Karpas-422 (cell line): Measurements from ENCODE around the gene TTYH3. TPM values are rescaled to one million over a fixed set of nuclear protein-coding genes. Genes with fewer than 3 reads are reported as not detected.

ENCODE experiments used
- DNase-seq: peaks from one replicate; pipeline ENCODE4 v3.0.0-alpha.2; 2015
- H2AFZ ChIP-seq: fragments of 200-600 bp; sonication (generic); 2 replicates; pipeline ENCODE4 v1.6.1; 2014; ENCODE audit warnings: antibody characterized with exemption, low read length, mixed read lengths
- H3K27ac ChIP-seq: fragments of 200-600 bp; sonication (generic); 2 replicates; pipeline ENCODE4 v1.5.1; 2014; ENCODE audit warnings: mild to moderate bottlenecking, low read length, moderate library complexity
- H3K27me3 ChIP-seq: fragments of 200-600 bp; sonication (generic); 2 replicates; pipeline ENCODE4 v1.6.1; 2014; ENCODE audit warnings: low read length, mixed read lengths
- H3K36me3 ChIP-seq: fragments of 200-600 bp; sonication (generic); 2 replicates; pipeline ENCODE4 v1.6.1; 2014; ENCODE audit warnings: low read length, mixed read lengths; ENCODE audit not compliant: insufficient read depth
- H3K4me1 ChIP-seq: fragments of 200-600 bp; sonication (generic); 2 replicates; pipeline ENCODE4 v1.6.1; 2014; ENCODE audit warnings: mild to moderate bottlenecking, low read length, mixed read lengths
- H3K4me2 ChIP-seq: fragments of 200-600 bp; sonication (generic); 2 replicates; pipeline ENCODE4 v1.6.1; 2014; ENCODE audit warnings: low read length, low read depth, mild to moderate bottlenecking; ENCODE audit not compliant: poor library complexity, severe bottlenecking
- H3K4me3 ChIP-seq: fragments of 200-600 bp; sonication (generic); 2 replicates; pipeline ENCODE4 v1.5.1; 2014; ENCODE audit warnings: mild to moderate bottlenecking, antibody characterized with exemption, low read length, mixed read lengths
- H3K79me2 ChIP-seq: fragments of 200-600 bp; sonication (generic); 2 replicates; pipeline ENCODE4 v1.6.1; 2014; ENCODE audit warnings: mild to moderate bottlenecking, low read length, mixed read lengths
- H3K9ac ChIP-seq: fragments of 200-600 bp; sonication (generic); 2 replicates; pipeline ENCODE4 v1.6.0; 2014; ENCODE audit warnings: low read length
- H3K9me2 ChIP-seq: fragments of 200-600 bp; sonication (generic), shearing (Covaris generic); replicated peaks from 2 replicates; pipeline ENCODE4 v1.6.0; 2014; ENCODE audit warnings: mild to moderate bottlenecking, low read length, moderate library complexity; ENCODE audit not compliant: insufficient read depth
- H3K9me3 ChIP-seq: fragments of 300-700, 200-600 bp; sonication (generic); 2 replicates; pipeline ENCODE4 v1.6.1; 2014; ENCODE audit warnings: low read length, mixed read lengths
- H4K20me1 ChIP-seq: fragments of 200-600 bp; sonication (generic); 2 replicates; pipeline ENCODE4 v1.6.1; 2014; ENCODE audit warnings: mild to moderate bottlenecking, antibody characterized with exemption, low read length, low read depth; ENCODE audit not compliant: insufficient read depth
- total RNA-seq: library from RNA; depleted of rRNA; stranded (reverse); fragments of >200 nt; shearing (Covaris generic); gene quantifications from 2 replicates; pipeline ENCODE4 v1.2.3, GENCODE V29; 2014; ENCODE audit warnings: low replicate concordance

Gene TTYH3
- total RNA-seq, 1 experiment from 2014 or later, result 0.37 TPM

DNA sequence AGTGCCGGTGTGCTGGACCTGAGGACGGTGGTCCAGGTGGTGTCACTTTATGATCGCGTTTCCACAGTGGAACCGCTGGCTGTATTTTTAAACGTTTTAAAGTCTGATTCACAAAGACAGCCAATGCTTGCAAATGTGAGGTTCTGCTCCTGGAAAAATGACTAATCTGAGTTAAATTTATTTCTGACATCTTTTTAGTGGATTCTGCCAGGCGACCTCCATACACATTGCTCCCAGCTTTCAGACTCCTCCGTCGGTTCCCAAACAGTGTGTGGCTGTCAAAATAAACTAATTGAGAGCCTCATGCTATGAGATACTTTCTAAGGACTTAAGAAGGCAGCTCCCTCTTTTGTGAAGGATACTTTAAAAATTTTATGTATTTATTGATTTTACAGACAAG lies 12.7 kb upstream of the TTYH3 start:
- Histone ChIP-seq H3K4me2 (no peak overlapping the region), H3K27ac (no peak overlapping the region), H3K36me3 (no peaks in the 10 kb centered on the region), H3K9me3 (no peaks in the 10 kb centered on the region), H3K4me1 (no peaks in the 10 kb centered on the region), H3K4me3 (no peak overlapping the region), H3K9ac (no peak overlapping the region), H2AFZ (no peak overlapping the region), H3K27me3 (no peaks in the 10 kb centered on the region), H4K20me1 (no peaks in the 10 kb centered on the region), H3K9me2 (no peaks in the 10 kb centered on the region), H3K79me2 (no peaks in the 10 kb centered on the region)
- no peak for DNase-seq

DNA sequence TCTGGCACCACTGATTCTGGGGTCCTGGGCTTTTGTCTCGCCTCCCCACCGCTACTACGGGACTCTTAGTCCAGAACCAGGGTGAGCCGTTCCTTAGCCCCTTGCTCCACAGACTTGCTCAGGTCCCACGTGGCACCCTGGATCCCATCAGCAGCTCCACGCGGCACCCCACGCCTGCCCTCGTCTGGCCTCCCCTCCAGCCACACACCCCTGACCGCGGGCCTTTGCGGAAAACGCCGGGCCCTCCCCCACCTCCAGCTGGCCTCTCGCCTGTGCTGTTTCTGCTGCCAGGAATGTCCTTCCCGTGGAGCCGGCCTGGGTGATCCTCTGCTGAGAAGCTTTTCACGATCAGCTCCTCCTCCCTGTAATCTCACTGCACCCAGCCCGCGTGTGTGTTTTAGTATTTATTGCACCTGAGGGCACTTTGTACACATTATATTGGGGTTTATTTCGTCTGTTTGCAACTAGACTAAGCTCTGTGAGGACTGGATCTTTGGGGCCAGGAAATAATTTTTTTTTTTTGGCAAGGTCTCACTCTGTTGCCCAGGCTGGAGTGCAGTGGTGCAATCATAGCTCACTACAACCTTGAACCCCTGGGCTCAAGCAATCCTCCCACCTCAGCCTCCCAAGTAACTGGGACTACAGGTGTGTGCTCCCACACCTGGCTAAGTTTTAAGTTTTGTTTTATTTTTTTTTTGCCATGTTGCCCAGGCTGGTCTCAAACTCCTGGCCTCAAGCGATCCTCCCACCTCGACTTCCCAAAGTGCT lies 10.5 kb upstream of the TTYH3 start:
- Histone ChIP-seq H3K4me2 (no peak overlapping the region), H2AFZ (no peak overlapping the region), H3K36me3 (no peaks in the 10 kb centered on the region), H3K4me3 (no peak overlapping the region), H3K9me2 (no peaks in the 10 kb centered on the region), H3K4me1 (no peaks in the 10 kb centered on the region), H3K27me3 (no peaks in the 10 kb centered on the region), H3K27ac (no peak overlapping the region), H4K20me1 (no peaks in the 10 kb centered on the region), H3K9me3 (no peaks in the 10 kb centered on the region), H3K9ac (no peak overlapping the region), H3K79me2 (no peaks in the 10 kb centered on the region)
- DNase-seq, result no peak

DNA sequence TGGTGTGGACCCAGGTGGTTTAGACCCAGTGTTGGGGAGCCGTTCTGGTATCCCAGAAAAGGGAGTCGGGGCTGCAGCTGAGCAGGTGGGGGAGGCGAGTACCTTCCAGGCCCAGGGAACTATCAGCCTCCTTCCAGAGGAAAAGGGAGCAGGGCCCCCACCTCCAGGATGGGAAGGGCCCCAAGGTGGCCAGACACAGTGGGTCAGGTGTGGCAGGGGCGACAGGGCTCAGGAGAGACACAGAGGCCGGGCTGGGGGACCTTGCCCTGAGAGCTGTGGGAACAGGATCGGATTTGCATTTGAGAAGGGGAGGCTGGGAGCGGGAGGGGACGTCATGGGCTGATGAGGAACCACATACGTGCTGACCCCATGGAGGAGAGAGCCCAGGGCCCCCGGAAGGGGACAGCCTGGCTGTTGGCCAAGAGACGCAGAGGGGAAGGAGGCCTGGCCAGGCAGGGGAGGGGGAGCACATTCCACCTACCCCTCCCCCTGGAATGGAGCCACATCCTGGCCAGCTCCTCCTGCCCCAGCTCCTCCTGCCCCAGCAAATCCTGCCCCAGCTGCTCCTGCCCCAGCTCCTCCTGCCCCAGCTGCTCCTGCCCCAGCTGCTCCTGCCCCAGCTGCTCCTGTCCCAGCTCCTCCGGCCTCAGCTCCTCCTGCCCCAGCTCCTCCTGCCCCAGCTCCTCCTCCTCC lies 9.7 kb upstream of the TTYH3 start:
- Histone ChIP-seq H3K9me2 (no peaks in the 10 kb centered on the region), H4K20me1 (no peaks in the 10 kb centered on the region), H3K27ac (no peak overlapping the region), H3K36me3 (no peaks in the 10 kb centered on the region), H3K9ac (no peak overlapping the region), H3K27me3 (no peaks in the 10 kb centered on the region), H3K4me3 (no peak overlapping the region), H2AFZ (no peak overlapping the region), H3K4me2 (no peak overlapping the region), H3K79me2 (no peaks in the 10 kb centered on the region), H3K9me3 (no peaks in the 10 kb centered on the region), H3K4me1 (no peaks in the 10 kb centered on the region)
- DNase-seq, result no peak

DNA sequence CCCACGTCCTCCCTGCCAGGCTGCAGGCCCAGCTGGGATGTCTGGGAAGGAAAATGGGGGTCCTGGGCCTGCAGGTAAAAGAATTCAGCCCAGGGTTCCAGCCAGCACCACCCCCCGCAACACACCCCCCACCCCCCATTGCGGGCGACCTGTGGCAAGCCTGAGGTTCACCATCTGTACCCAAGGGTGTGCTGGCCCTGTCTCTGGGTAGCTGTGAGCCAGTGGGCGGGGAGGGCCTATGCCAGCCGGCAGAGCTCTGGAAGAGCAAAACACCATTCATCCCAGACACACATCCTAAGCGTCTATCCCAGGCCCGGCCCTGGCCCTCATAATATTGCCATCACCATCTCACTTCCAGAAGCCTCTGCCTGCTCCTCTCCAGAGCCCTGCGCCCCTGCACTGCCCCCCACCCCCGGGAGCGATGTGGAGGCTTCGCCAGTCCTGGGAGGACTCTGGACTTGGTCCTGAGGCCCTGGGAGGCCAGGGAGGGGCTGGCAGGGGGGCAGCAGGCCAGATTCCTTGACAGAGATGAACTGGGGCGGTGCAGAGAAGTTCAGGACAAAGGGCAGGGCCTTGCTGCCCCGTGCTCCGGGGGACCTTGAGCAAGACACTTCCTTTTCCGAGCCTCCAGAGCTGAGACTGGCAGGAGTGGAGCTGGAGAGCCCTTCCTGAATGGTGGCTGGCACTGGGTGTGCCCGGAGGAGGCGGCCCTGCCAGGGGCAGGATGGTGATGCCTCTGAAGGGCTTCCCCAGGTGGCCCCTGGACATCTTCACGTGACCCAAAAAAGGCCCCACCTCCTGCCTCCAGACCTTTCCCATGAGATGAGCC lies 8.7 kb upstream of the TTYH3 start:
- H2AFZ ChIP-seq, result no peak overlapping the region
- no peaks in the 10 kb centered on the region for H3K27me3 ChIP-seq
- no peak overlapping the region for H3K4me3 ChIP-seq
- no peak for DNase-seq
- no peaks in the 10 kb centered on the region for H3K79me2 ChIP-seq
- H3K9ac ChIP-seq, result no peak overlapping the region
- H3K27ac ChIP-seq, result no peak overlapping the region
- H3K9me2 ChIP-seq, result no peaks in the 10 kb centered on the region
- no peaks in the 10 kb centered on the region for H3K4me1 ChIP-seq
- H4K20me1 ChIP-seq, result no peaks in the 10 kb centered on the region
- no peaks in the 10 kb centered on the region for H3K9me3 ChIP-seq
- H3K4me2 ChIP-seq, result no peak overlapping the region
- H3K36me3 ChIP-seq, result no peaks in the 10 kb centered on the region

DNA sequence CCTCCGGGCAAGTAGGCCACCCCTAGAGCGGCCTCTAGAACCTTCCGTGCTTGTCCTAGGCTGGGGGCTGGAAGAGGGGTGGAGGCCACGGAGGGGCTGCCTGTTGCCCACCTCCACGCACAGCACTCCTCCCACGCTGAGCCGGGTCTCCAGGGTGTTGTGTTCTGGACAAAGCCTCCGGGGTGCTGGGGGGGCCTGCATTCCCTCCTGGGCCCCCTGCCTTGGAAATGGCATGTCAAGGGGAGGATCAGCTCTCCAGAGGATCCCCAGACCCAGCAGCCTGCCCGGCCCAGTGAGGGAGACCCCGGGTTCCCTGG lies 8.1 kb upstream of the TTYH3 start:
- Histone ChIP-seq H4K20me1 (no peaks in the 10 kb centered on the region), H3K4me1 (no peaks in the 10 kb centered on the region), H3K27me3 (no peaks in the 10 kb centered on the region), H3K9ac (no peak overlapping the region), H3K4me2 (no peak overlapping the region), H3K9me3 (no peaks in the 10 kb centered on the region), H3K9me2 (no peaks in the 10 kb centered on the region), H3K4me3 (no peak overlapping the region), H3K27ac (no peak overlapping the region), H3K79me2 (no peaks in the 10 kb centered on the region), H2AFZ (no peak overlapping the region), H3K36me3 (no peaks in the 10 kb centered on the region)
- no peak for DNase-seq

DNA sequence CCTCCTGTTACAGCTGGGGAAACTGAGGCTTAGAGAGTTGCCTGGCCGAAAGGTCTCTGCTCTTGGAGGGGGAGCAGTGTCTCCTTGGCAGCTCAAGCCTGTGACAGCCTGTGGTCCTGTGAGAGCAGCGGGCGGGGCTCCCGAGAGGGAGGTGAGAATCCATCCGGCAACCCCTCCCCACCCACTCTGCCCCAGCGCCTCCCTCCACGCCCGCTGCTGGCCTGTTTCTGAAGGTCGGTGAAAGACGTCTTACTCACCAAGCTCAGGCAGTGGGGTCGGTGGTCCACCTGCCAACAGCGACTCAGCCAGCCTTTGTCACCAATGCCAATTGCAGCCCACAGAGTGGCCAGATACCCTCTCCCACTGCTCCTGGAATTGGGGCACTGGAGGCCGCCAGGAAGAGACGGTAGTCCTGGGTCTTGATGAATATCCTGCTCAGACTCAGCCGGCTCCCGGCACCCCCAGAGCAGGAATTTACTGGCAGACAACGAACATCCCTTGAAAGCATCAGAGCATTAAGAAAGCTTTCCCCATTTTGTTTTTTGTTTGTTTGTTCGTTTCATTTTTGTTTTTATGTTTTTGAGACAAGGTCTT lies 7.4 kb upstream of the TTYH3 start:
- H3K4me2 ChIP-seq, result no peak overlapping the region

DNA sequence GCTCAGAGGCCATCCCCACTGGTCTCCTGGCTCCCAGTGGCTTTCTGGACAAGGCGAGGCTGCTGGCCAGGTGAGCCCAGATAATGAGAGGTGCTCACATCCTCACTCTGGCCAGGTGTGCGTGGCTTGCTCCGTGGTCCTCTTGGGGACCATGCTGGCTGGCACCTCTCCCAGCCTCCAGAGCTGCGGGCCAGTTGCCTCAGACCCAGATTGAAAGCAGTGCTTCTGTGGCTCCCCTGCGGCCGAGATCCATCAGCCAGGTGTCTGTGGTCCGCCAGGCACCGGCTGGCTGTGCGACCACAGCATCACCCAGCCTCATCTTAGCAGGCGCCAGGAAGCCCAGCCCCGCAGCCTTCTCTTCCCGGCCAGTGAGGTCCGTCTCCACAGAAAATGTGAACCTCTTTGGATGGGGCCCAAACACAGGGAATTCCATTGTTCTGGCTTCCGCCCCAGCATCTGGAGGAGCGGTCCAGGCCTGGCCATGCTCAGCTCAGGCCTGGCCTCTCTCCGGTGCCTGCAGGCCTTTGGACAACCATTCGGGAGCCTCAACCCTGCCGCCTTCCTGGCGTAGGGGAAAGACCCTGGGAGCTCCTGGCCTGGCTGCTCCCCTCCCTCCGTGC lies 5.2 kb upstream of the TTYH3 start:
- Histone ChIP-seq H3K27me3 (no peaks in the 10 kb centered on the region), H3K27ac (no peak overlapping the region), H3K9me2 (no peaks in the 10 kb centered on the region), H3K36me3 (no peaks in the 10 kb centered on the region), H2AFZ (no peak overlapping the region), H3K4me2 (no peak overlapping the region), H3K9me3 (no peaks in the 10 kb centered on the region), H3K79me2 (no peaks in the 10 kb centered on the region), H3K4me1 (peaks cover 3% of the 10 kb centered on the region), H3K9ac (no peak overlapping the region), H3K4me3 (no peak overlapping the region), H4K20me1 (no peaks in the 10 kb centered on the region)
- DNase-seq, result no peak

More for the DNA sequence above, 7.4 kb upstream of the TTYH3 start:
- Histone ChIP-seq H4K20me1 (no peaks in the 10 kb centered on the region), H3K9ac (no peak overlapping the region), H3K4me3 (no peak overlapping the region), H3K27me3 (no peaks in the 10 kb centered on the region), H3K9me3 (no peaks in the 10 kb centered on the region), H3K9me2 (no peaks in the 10 kb centered on the region), H2AFZ (no peak overlapping the region), H3K4me1 (no peaks in the 10 kb centered on the region), H3K27ac (no peak overlapping the region), H3K36me3 (no peaks in the 10 kb centered on the region), H3K79me2 (no peaks in the 10 kb centered on the region)
- no peak for DNase-seq
